DND-41 (cell line): ENCODE measurements around the gene S1PR1.
A peak's percentile ranks its signal among the peaks of the same experiment; 100 is the strongest.

Experiments
- EZH2 ChIP-seq: IDR thresholded peaks from 3 replicates; pipeline ENCODE4 v1.6.1; 2012; ENCODE audit warnings: borderline replicate concordance, low read depth, mild to moderate bottlenecking, moderate library complexity, low read length, inconsistent platforms; ENCODE audit not compliant: severe bottlenecking
- TF ChIP-seq, protein P1 (sequence below): IDR thresholded peaks from 2 replicates; pipeline ENCODE4 v1.5.1; 2012; ENCODE audit warnings: borderline replicate concordance, low read length, moderate library complexity, mild to moderate bottlenecking; ENCODE audit not compliant: poor library complexity, severe bottlenecking; ENCODE audit errors: extremely low read depth

DNA sequence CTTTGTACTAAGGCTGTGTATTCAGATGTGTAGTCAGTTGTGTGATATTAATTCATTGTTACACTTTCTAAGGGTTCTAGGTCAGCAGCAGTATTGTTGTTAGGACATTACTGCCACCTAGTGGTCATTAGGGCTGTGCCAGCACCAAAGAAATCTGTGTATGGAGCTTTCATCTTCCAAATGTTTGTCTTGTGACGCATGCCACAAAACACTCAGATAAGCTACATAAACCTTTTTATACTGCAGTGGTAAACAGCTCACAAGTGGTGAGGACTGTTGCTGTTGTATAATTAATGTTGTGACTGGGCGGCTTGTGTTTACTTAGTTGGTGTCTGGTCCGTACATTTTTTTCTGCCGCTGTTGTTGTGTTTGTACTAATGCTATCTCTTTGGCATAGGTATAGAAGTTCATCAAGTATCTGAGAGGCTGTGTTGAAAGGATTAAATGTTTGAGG lies 51.7 kb downstream of the S1PR1 start:
- TF ChIP-seq, protein P1, sequence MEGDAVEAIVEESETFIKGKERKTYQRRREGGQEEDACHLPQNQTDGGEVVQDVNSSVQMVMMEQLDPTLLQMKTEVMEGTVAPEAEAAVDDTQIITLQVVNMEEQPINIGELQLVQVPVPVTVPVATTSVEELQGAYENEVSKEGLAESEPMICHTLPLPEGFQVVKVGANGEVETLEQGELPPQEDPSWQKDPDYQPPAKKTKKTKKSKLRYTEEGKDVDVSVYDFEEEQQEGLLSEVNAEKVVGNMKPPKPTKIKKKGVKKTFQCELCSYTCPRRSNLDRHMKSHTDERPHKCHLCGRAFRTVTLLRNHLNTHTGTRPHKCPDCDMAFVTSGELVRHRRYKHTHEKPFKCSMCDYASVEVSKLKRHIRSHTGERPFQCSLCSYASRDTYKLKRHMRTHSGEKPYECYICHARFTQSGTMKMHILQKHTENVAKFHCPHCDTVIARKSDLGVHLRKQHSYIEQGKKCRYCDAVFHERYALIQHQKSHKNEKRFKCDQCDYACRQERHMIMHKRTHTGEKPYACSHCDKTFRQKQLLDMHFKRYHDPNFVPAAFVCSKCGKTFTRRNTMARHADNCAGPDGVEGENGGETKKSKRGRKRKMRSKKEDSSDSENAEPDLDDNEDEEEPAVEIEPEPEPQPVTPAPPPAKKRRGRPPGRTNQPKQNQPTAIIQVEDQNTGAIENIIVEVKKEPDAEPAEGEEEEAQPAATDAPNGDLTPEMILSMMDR = peak; percentile 99
- no peak for TF ChIP-seq EZH2
